HG02678 (cell line): ENCODE results near the gene KIF21B.

Source experiments
- ATAC-seq: cut with Tn5 transposase; IDR thresholded peaks from one replicate; pipeline ENCODE4 v1.9.1; 2021; ENCODE audit warnings: mild to moderate bottlenecking, moderate library complexity; ENCODE audit not compliant: unreplicated experiment

KIF21B gene

DNA sequence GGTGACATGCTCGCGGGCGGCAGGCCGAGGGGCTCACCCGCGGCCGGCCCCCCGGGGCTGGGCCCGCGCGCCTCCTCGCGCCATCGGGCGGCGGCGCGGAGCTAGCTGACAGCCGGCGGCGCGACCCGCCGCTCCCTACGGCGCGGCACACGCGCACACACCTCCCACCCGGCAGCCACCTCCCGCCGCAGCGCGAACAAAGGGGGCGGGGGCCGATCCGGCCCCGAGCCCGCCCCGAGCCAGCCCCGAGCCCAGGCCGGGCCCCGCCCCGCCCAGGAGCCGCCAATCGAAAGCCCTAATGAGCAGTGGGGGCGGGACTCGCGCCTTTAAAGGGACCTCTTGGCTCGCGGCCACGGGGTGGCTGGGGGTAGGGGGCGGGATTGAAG lies at the start of gene KIF21B:
TSS of gene KIF21B (minus strand) at position 198 of the 386 bp plus-strand sequence. CDS start 331 bp downstream, outside the sequence.
- peak; percentile 66 for ATAC-seq

GRCh38 chr1:201072922-201073321 lies 49.4 kb upstream of the KIF21B start:
- ATAC-seq = no peak

DNA sequence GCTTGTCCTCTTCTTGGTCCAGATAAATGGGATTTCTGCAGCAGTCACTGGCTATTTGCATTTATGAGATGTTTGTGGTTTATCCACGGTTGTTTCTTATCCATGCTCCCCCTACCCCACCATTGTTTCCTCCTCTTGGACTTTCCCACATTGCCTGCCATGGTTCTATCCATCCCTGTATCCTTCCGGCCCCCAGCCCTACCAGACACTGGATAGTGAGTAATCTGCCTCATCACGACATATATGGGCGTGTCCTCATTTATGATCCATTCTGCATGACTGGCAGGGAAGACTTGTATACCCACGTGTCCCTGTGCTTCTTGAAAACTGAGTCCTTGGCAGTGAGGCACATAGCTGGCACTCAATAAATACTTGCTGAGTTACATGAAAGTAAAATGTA lies 48.6 kb upstream of the KIF21B start:
- no peak for ATAC-seq

DNA sequence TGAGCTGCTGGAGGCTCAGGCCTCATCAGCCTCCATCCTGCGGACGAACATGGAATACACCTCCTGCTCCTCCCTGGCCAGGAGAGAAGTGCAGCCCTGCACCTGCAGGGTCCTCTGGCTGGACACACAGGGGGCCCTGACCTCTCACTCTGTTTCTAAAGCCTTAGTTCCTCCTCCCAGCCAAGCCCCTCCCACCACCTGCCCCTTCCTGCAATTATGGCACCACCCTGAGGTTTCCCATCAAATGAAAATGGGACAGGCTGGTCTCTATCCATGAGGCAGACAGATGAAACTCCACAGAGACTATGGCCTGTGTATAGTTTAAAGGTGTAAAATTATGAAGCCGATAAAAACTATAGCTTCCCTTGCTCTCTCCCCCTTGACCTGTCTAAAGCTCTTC lies 46.1 kb upstream of the KIF21B start:
- ATAC-seq = no peak

- no peak for ATAC-seq
Observed at GRCh38 chr1:201068976-201069375, 45.5 kb upstream of the KIF21B start.

DNA sequence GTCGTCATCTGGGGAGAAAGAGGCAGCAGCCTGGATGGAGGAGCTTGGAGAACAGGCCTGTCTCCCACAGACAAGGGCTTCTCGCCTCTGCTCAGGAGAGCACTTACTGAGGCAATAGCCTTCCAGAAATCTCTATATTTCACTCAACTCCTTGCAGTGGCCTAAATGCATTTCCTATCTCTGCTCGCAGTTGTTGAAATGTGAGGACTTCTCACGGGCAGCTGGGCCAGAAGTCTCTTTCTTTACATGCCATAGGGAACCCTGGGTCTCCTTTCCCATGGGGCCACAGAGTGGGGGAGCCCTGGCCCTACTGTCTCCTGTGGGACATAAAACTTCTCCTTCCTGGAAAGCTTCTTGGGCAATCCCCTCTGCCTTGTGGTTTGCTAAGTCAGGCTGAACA lies 43.5 kb upstream of the KIF21B start:
- no peak for ATAC-seq

DNA sequence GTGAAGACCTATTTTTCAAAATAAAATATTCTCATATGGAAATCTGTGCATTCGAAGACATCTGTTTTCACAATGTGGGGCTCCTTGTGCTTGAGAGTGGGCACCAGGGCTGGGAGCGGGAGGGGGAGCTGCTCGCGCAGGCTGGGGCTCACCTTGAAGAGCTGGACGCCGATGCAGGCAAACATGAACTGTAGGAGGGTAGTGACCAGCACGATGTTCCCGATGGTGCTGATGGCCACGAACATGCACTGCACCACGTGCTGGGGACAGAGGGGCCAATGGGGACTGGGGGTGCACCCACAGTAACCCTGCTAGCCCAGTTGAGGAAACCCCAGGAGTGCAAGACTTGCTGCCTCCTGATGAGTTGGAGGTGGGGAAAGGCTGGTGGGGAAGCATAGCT lies 42.2 kb upstream of the KIF21B start:
- ATAC-seq = no peak

- ATAC-seq = no peak
Observed at GRCh38 chr1:201064806-201065205, 41.3 kb upstream of the KIF21B start.

GRCh38 chr1:201063145-201063544 lies 39.6 kb upstream of the KIF21B start:
- no peak for ATAC-seq

DNA sequence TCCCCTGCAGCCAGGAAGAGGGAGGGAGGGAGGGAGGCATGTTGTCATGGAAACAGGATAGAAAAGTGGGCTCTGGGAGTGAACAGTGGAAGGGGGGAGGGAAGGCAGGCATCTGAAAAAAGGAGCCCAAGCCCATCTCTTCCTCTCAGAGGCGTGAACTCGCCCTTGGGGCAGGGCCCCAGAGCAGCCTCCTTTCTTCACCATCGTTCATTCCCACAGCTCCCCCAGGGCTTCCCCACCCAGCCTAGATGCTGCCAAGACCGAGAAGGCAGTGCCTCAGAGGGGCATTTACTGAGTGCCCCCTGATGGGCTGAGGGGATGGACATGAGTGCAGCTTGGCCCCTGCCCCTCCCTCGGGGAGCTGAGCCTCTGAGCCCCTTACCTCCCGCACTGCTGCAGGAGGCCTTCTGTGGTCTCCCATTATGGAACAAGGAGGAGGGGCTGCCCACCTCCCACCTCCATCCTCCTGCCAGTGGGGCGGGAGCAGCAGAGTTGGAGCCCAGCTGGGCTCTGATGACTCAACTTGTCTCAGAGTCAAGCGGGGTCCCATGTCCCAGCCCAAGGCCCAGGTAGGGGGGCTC lies 39.1 kb upstream of the KIF21B start:
- ATAC-seq = no peak

DNA sequence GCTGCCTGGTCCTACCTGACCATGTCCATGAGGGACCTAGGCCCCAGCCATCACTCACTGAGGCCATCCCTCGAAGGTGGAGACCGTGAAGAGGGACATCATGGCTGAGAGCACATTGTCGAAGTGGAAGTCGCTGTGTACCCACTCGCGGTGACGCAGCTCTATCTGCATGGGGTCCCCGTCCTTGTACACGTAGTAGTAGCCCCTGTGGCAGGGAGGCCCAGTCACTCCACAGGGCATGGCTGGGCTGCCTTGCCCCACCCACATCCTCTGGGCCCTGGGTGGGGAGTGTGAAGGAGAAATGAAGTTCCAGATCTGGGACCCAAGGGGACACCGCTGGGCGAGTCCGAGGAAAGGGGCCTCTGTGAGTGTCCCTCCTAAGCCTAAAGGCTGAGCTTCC lies 38.4 kb upstream of the KIF21B start:
- ATAC-seq = no peak

DNA sequence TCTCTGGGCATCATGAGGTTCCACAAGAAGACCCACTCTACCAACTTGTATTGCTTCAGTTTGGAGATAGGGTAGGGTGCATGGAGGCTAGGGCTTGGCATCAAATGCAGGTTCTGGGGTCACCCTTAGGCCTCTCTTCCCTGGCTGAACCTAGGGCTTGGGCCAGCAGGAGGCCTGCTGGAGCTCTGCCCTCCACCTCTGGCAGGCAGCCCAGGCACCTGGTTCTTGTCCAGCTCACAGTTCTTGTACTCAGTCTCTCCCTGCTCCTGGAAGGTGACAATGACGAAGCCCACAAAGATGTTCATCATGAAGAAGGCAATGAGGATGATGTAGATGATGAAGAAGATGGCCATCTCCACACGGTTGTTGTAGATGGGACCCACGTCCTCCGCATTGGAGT lies 37.5 kb upstream of the KIF21B start:
- no peak for ATAC-seq

DNA sequence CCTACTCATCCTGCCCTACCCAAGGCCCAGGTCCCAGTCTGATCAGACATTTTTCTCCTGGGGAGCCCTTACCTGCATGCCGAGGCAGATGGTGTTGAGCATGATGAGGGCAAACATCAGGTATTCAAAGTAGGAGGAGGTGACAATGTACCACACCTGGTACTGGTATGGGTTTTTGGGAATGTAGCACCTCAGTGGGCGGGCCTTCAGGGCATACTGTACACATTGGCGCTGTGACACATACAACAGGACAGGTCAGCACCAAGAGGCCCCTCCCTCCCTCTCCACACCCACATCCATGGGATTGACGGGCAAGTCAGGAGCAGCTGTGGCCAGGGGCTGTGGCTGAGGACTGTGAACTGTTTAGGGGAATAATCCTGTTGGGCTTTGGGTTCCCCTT lies 37.1 kb upstream of the KIF21B start:
- no peak for ATAC-seq

DNA sequence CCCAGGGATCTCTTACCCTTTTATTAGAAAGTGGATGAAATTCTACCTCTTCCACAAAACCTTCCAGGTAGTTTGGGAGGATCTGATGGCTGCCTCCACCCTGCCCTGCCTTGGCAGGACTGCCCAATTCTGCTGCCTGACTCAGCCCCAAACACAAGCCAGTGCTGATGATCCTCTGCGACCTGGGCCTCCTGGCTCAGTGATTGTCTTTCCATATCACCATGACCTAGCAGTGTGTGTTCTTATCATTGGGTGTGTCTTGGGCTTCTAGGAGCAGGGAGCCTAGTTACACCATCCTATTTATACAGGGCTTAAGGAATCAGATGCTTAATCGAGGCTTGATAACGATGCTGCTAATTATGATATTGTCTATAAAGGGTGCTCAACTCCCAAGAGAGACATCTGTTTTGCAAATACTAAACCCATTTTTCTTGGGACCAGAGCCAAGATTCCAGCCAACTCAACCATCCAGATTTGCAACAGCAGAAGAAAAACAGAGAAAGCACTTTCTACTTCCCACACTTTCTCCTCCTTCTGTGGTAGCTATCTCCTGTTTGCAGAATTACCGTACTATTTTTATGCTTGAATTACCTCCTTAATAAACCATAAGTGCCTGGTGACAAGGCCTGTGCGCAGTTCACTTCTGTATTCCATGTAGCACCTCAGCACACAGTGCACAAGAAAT lies 36.5 kb upstream of the KIF21B start:
- ATAC-seq = no peak

GRCh38 chr1:201059401-201059800 lies 35.9 kb upstream of the KIF21B start:
- no peak for ATAC-seq

GRCh38 chr1:201054091-201054543 lies 30.6 kb upstream of the KIF21B start:
- no peak for ATAC-seq

DNA sequence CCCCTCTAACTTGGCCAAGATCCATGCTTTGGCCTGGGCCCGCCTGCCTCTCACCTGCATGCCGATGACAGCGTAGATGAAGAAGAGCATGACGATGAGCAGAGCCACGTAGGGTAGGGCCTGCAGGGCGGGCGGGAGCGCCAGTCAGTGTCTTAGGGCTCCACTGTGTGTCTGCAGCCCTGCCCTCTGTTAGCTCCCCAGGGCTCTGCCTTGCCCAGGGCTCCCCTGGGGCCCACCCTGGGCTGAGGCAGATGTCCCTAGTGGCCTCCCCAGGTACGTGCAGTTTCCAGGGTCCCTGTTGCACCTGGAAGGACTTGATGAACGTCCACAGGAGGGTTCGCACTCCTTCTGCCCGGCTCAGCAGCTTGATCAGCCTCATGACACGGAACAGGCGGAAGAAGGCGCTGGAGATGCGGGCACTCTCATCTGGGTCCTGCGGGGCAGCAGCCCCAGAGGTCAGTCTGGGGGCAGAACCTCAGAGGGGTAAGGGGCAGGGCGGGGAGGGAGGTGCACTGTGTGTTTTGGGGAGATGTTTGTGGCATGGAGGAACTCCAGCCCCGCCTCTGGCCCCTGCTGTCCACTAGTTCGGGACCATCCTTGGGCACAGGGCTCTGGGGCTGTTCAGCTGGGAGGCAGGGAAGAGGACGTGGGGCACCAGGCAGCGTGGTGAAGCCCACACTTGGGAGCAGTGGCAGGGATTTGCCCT lies 29.8 kb upstream of the KIF21B start:
- ATAC-seq = no peak

DNA sequence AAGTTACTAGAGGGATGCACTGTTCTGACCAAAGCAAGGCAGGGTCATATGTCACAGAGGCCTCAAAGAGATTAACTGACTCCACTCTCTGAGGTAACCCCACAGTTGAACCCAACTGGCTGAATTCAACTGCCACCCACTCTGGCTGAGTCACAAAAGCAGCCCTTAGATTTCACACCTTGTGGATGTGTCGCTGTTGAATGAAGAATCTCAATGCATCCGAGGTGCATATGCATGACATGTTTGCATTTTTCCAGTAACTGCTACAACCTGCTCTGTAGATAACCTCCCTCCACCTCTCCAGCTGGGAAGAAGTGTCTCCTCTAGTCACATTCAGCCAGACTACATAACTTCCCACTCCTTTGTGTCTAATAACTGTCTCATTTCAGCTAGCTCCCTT lies 27.9 kb upstream of the KIF21B start:
- ATAC-seq = no peak

DNA sequence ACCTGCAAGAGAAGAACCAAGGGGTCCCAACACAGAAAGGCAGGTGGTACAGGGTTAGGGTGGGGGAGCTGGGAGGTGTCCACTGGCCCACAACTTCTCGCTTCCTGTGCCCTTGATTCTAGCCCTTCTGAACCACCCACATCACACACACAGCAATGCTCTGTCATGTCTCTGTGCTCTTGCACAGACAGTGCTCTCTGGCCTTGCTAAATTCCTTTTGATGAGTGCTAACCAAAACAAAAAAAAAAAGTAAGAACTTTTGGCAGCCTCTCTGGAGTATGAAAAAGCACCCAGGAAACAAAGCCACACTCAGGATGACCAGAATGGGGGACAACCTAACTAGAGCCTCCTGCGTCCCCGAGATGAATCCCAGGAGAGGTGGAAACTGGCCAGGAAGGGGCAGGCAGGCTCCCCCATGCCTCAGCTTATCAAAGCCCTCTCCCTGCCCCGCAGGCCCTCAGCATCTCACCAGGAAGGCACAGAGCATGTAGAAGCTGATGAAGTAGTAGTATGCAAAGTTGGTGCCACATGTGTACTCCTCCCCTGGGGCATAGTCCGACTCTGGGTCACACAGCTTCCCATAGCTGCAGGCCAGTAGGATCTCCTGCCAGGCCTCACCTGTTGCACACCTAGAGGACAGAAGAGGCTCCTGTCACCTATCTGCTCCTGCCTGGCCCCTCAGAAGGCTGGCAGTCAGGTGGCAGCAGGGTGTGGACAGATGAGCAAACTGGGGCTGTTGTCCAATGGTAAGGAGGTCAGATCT lies 27.2 kb upstream of the KIF21B start:
- no peak for ATAC-seq

DNA sequence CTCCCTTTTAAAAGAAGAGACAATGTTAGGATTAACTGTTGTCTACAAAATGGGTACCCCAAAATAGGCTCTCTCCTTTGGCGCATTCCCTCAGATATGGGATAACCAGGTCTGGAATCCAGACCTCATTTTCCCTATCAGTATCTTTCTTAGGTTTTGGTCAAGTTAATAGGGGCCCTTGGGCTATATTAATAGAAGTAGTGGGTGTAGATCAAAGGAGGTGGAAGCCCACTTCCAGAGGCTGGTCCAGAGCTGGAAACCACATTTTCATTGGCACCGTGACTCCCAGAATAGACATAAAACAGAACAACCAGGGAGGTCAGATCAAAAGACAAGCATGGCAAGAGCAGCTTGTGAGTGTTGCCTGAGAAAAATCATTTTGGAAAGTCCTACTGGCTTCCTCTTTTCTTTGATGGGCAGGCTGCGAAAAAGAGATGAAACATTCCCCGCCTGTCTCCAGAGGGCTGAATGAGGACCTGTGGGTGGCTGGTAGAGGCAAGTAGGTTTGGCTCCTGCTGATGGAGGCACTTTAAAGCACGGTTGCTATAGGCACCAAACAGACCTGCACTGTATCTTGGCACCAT lies 25.8 kb upstream of the KIF21B start:
- ATAC-seq = no peak

DNA sequence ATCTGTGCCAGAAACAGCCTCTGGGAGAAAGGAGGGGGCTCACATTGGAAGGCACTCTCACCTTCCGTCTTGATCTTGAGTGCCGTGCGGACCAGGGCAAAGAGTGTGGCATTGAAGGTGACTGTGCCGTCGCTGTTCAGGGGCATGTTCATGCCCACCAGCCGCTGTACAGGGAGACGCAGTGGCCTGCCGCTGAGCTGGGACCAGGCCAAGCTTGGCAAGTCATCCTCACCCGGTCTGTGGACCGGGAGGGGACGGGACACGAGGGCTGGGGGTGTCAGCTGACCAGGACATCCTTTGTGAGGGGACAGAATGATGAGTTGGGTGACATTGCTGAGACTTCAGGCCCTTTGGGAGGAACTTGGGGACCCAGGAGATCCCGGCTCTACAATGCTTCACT lies 25.0 kb upstream of the KIF21B start:
- no peak for ATAC-seq
